Neural progenitor cell (in vitro differentiated cells): ENCODE data around the gene RHBDL1. TPM values are rescaled to one million over a fixed set of nuclear protein-coding genes. Genes with fewer than 3 reads are reported as not detected.

Experiments
- DNase-seq: peaks from one replicate; pipeline ENCODE4 v3.0.0-alpha.2; 2016; ENCODE audit warnings: low spot score
- H2AFZ ChIP-seq: fragments of 200-600 bp; sonication (generic); replicated peaks from 2 replicates; pipeline ENCODE4 v1.6.1; 2016; ENCODE audit warnings: antibody characterized with exemption
- H3F3A ChIP-seq: fragments of 200-600 bp; sonication (generic); 2 replicates; pipeline ENCODE4 v1.6.1; 2016; ENCODE audit warnings: antibody characterized with exemption, low read depth
- H3K27ac ChIP-seq: fragments of 200-600 bp; sonication (generic); 2 replicates; pipeline ENCODE4 v1.5.1; 2016; ENCODE audit warnings: mild to moderate bottlenecking
- H3K27me3 ChIP-seq: fragments of 200-600 bp; sonication (generic); 2 replicates; pipeline ENCODE4 v1.6.1; 2016; ENCODE audit warnings: mild to moderate bottlenecking, moderate library complexity
- H3K36me3 ChIP-seq: fragments of 200-600 bp; sonication (generic); 2 replicates; pipeline ENCODE4 v1.5.1; 2016
- H3K4me1 ChIP-seq: fragments of 200-600 bp; sonication (generic); 2 replicates; pipeline ENCODE4 v1.6.1; 2016; ENCODE audit warnings: mixed run types
- H3K4me2 ChIP-seq: fragments of 200-600 bp; sonication (generic); 2 replicates; pipeline ENCODE4 v1.6.1; 2016
- H3K4me3 ChIP-seq: fragments of 200-600 bp; sonication (generic); 2 replicates; pipeline ENCODE4 v1.5.1; 2016
- H3K79me2 ChIP-seq: fragments of 200-600 bp; sonication (generic); 2 replicates; pipeline ENCODE4 v1.6.1; 2016; ENCODE audit warnings: low read depth
- H3K9ac ChIP-seq: fragments of 200-600 bp; sonication (generic); 2 replicates; pipeline ENCODE4 v1.6.1; 2016
- H3K9me3 ChIP-seq: fragments of 200-600 bp; sonication (generic); 2 replicates; pipeline ENCODE4 v1.5.1; 2016; ENCODE audit warnings: low read depth
- H4K20me1 ChIP-seq: fragments of 200-600 bp; sonication (generic); 2 replicates; pipeline ENCODE4 v1.6.1; 2016; ENCODE audit warnings: low read depth
- H3K27ac Mint-ChIP-seq: 3 replicates; pipeline ENCODE4 v1.8.0; 2021; ENCODE audit warnings: mixed read lengths
- H3K27me3 Mint-ChIP-seq: 2 replicates; pipeline ENCODE4 v1.8.0; 2022; ENCODE audit warnings: low read depth, mild to moderate bottlenecking, inconsistent platforms, moderate library complexity, mixed read lengths; ENCODE audit not compliant: insufficient read depth
- H3K36me3 Mint-ChIP-seq: 3 replicates; pipeline ENCODE4 v1.8.0; 2021; ENCODE audit warnings: mixed read lengths
- H3K4me1 Mint-ChIP-seq: 3 replicates; pipeline ENCODE4 v1.8.0; 2021; ENCODE audit warnings: mixed read lengths
- H3K4me3 Mint-ChIP-seq: 3 replicates; pipeline ENCODE4 v1.8.0; 2021; ENCODE audit warnings: mild to moderate bottlenecking, moderate library complexity, mixed read lengths
- H3K9me3 Mint-ChIP-seq: 3 replicates; pipeline ENCODE4 v1.8.0; 2020; ENCODE audit warnings: mixed read lengths
- CTCF ChIP-seq: fragments of 200-600 bp; sonication (generic); IDR thresholded peaks from 2 replicates; pipeline ENCODE4 v1.5.1; 2017; ENCODE audit warnings: antibody characterized with exemption, mild to moderate bottlenecking
- EZH2 ChIP-seq: fragments of 200-600 bp; sonication (generic); IDR thresholded peaks from 2 replicates; pipeline ENCODE4 v1.6.1; 2017; ENCODE audit warnings: antibody characterized with exemption, mild to moderate bottlenecking, moderate library complexity
- EZH2phosphoT487 ChIP-seq: fragments of 200-600 bp; sonication (generic); IDR thresholded peaks from 2 replicates; pipeline ENCODE4 v1.6.1; 2017; ENCODE audit warnings: antibody characterized with exemption
- total RNA-seq: library from RNA; depleted of rRNA; stranded (reverse); fragments of >200 nt; gene quantifications from 2 replicates; pipeline ENCODE4 v1.2.3, GENCODE V29; 2015; ENCODE audit warnings: low replicate concordance

The RHBDL1 gene
- total RNA-seq, 1 donor from 2014 or later = 0.28 TPM

- Histone ChIP-seq H3K9ac (no peak overlapping the region), H3K79me2 (no peaks in the 10 kb centered on the region), H2AFZ (no peak overlapping the region), H3K36me3 (no peaks in the 10 kb centered on the region), H3K4me2 (no peak overlapping the region), H3K4me1 (peaks cover 3% of the 10 kb centered on the region), H3K27ac (no peak overlapping the region), H3K4me3 (no peak overlapping the region), H3K27me3 (no peaks in the 10 kb centered on the region), H4K20me1 (peaks cover 5% of the 10 kb centered on the region), H3K9me3 (no peaks in the 10 kb centered on the region), H3F3A (peaks cover 3% of the 10 kb centered on the region)
- H3K27ac Mint-ChIP-seq = no peak overlapping the region
- H3K9me3 Mint-ChIP-seq = no peaks in the 10 kb centered on the region
- DNase-seq = no peak
- H3K36me3 Mint-ChIP-seq = peaks cover 2% of the 10 kb centered on the region
- H3K27me3 Mint-ChIP-seq = peaks cover 2% of the 10 kb centered on the region
- TF ChIP-seq EZH2phosphoT487 = no peak
- TF ChIP-seq EZH2 = no peak
- no peak for TF ChIP-seq CTCF
- peaks cover 4% of the 10 kb centered on the region for H3K4me1 Mint-ChIP-seq
- no peak overlapping the region for H3K4me3 Mint-ChIP-seq
Measured at GRCh38 chr16:660132-660458, 15.4 kb upstream of the RHBDL1 start.

DNA sequence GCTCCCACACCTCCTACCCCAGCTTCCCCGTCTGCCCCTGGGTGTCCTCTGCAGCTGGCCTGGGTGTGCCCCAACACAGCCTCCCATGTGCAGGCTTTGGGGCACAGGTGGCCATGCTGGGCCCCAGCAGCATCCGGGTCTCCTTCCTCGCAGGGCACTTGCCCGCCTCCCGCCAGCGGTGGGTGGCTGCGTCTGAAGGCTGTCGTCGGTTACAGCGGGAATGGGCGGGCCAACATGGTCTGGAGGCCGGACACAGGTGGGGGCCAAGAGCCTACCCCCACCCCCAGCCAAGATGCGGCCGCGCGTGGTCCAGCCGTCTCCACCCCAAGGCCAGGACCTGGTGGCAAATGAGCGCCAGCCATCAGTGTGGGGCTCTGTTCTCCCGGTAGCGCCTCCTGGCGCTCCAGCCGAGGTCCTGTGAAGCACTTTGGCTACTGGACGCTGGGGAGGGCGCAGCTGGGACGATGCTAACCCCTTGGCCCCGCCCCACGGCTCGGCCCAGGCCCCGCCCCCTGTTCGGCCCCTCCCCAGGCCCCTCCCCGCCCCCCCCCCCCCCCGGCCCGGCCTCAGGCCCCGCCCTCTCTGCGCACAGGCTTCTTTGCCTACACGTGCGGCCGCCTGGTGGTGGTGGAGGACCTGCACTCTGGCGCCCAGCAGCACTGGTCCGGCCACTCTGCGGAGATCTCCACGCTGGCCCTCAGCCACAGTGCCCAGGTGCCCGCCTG, 14.8 kb upstream of the RHBDL1 start:
- H3K4me1 ChIP-seq = peaks cover 3% of the 10 kb centered on the region
- Mint-ChIP-seq H3K27ac (no peak overlapping the region), H3K36me3 (peaks cover 2% of the 10 kb centered on the region), H3K27me3 (peaks cover 2% of the 10 kb centered on the region), H3K9me3 (no peaks in the 10 kb centered on the region), H3K4me1 (peaks cover 4% of the 10 kb centered on the region), H3K4me3 (no peak overlapping the region)
- H3F3A ChIP-seq = peaks cover 3% of the 10 kb centered on the region
- peaks cover 5% of the 10 kb centered on the region for H4K20me1 ChIP-seq
- no peaks in the 10 kb centered on the region for H3K27me3 ChIP-seq
- no peak overlapping the region for H3K9ac ChIP-seq
- peak; percentile 97 for DNase-seq
- no peak for TF ChIP-seq EZH2
- TF ChIP-seq CTCF = peak; percentile 60
- H3K36me3 ChIP-seq = no peaks in the 10 kb centered on the region
- H2AFZ ChIP-seq = peak overlapping the region; percentile 57
- H3K9me3 ChIP-seq = no peaks in the 10 kb centered on the region
- no peak overlapping the region for H3K27ac ChIP-seq
- peak overlapping the region; percentile 61 for H3K4me2 ChIP-seq
- H3K4me3 ChIP-seq = no peak overlapping the region
- H3K79me2 ChIP-seq = no peaks in the 10 kb centered on the region

- H3K9me3 ChIP-seq = no peaks in the 10 kb centered on the region
- DNase-seq = no peak
- H3K4me3 ChIP-seq = no peak overlapping the region
- H3F3A ChIP-seq = peaks cover 3% of the 10 kb centered on the region
- H3K27ac ChIP-seq = no peak overlapping the region
- no peak overlapping the region for H3K4me3 Mint-ChIP-seq
- no peak overlapping the region for H2AFZ ChIP-seq
- no peak overlapping the region for H3K27ac Mint-ChIP-seq
- H3K4me2 ChIP-seq = no peak overlapping the region
- H3K4me1 Mint-ChIP-seq = peaks cover 4% of the 10 kb centered on the region
- H3K27me3 Mint-ChIP-seq = peaks cover 2% of the 10 kb centered on the region
- H3K36me3 Mint-ChIP-seq = peaks cover 2% of the 10 kb centered on the region
- no peaks in the 10 kb centered on the region for H3K9me3 Mint-ChIP-seq
- peaks cover 3% of the 10 kb centered on the region for H3K4me1 ChIP-seq
- no peaks in the 10 kb centered on the region for H3K36me3 ChIP-seq
- H3K27me3 ChIP-seq = no peaks in the 10 kb centered on the region
- TF ChIP-seq EZH2phosphoT487 = no peak
- no peak for TF ChIP-seq CTCF
- no peak for TF ChIP-seq EZH2
- H4K20me1 ChIP-seq = peaks cover 5% of the 10 kb centered on the region
- no peak overlapping the region for H3K9ac ChIP-seq
- H3K79me2 ChIP-seq = no peaks in the 10 kb centered on the region
Measured at GRCh38 chr16:661184-661821, 14.2 kb upstream of the RHBDL1 start.
